GM06990 (cell line): ENCODE data around the gene CABYR.

Experiments used
- DNase-seq: peaks from one replicate; pipeline ENCODE4 v3.0.0-alpha.2; 2011; ENCODE audit not compliant: insufficient read length; ENCODE audit errors: extremely low read depth
- H3K27me3 ChIP-seq: replicated peaks from 2 replicates; pipeline ENCODE4 v1.6.0; 2011; ENCODE audit warnings: low read length; ENCODE audit not compliant: control insufficient read depth, insufficient read depth
- H3K36me3 ChIP-seq: 2 replicates; pipeline ENCODE4 v1.5.1; 2011; ENCODE audit warnings: low read length; ENCODE audit not compliant: control insufficient read depth, insufficient read depth
- H3K4me3 ChIP-seq: replicated peaks from 2 replicates; pipeline ENCODE4 v1.5.1; 2011; ENCODE audit warnings: low read depth, mild to moderate bottlenecking, control low read depth, low read length
- TF ChIP-seq, protein P1 (sequence below): IDR thresholded peaks from 2 replicates; pipeline ENCODE4 v1.5.1; 2011; ENCODE audit warnings: low read length, control low read depth, mild to moderate bottlenecking, inconsistent platforms; ENCODE audit not compliant: insufficient read depth, poor library complexity, severe bottlenecking

The CABYR gene

DNA sequence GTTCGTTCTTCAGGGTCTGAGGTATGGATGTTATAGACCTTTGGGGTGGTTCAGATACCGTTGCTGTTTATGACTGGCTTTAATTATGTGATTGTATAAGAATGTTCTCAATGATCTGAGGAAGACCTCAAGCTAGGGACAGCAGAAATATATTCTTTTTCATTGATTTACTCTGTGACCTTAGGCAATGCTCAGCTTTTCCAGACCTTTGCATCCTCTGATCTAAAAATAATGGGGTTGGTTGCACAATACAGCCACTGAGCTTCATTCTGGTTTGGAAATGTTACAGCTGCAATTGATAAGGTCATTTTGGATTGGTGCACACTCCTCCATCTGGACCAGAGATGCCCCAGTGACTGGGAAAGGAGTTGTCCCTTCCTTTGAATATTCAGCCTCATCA lies 17.2 kb upstream of the CABYR start:
- TF ChIP-seq, protein P1, sequence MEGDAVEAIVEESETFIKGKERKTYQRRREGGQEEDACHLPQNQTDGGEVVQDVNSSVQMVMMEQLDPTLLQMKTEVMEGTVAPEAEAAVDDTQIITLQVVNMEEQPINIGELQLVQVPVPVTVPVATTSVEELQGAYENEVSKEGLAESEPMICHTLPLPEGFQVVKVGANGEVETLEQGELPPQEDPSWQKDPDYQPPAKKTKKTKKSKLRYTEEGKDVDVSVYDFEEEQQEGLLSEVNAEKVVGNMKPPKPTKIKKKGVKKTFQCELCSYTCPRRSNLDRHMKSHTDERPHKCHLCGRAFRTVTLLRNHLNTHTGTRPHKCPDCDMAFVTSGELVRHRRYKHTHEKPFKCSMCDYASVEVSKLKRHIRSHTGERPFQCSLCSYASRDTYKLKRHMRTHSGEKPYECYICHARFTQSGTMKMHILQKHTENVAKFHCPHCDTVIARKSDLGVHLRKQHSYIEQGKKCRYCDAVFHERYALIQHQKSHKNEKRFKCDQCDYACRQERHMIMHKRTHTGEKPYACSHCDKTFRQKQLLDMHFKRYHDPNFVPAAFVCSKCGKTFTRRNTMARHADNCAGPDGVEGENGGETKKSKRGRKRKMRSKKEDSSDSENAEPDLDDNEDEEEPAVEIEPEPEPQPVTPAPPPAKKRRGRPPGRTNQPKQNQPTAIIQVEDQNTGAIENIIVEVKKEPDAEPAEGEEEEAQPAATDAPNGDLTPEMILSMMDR = no peak
- DNase-seq = no peak
- H3K36me3 ChIP-seq = no peaks in the 10 kb centered on the region; the same call in 1 of the 2 replicates
- H3K27me3 ChIP-seq = no peaks in the 10 kb centered on the region
- no peak overlapping the region for H3K4me3 ChIP-seq

DNA sequence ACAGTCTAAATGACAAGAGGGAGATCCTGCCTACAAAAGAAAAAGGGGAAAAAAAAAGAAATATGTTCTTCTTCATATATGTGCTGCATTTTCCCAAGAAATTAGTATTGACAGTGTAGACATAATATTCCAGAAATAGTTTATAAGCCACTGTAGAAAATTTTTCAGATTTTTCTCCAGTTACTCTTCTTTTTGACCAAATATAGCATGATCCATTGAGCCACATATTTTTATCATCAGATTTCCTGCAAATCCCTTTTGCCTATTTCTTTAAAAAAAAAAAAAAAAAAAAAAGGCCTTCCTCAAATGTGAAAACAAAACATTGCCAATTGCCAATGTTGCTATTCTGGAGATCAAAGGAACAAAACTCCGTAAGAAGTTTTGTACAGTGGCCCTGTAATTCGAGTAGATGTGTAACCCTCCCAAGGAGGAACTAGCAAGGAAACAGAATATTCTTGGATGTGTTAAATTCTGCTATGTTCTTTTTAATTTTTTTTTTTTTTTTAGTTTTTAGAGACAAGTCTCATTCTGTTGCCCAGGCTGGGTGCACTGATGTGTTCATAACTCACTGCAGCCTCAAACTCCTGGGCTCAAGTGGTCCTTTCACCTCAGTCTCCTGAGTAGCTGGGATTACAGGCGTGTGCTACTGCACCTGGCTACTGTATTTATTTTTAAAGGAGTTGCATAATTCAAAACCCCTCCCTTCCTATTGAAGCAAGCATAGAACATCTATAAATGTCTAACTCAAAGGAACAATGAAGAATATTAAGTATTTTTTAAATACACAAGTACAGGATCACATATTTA lies 12.5 kb upstream of the CABYR start:
- no peaks in the 10 kb centered on the region; the same call in none of the 2 replicates for H3K36me3 ChIP-seq
- H3K27me3 ChIP-seq = no peaks in the 10 kb centered on the region
- TF ChIP-seq, protein P1 = no peak
- no peak overlapping the region for H3K4me3 ChIP-seq
- no peak for DNase-seq

DNA sequence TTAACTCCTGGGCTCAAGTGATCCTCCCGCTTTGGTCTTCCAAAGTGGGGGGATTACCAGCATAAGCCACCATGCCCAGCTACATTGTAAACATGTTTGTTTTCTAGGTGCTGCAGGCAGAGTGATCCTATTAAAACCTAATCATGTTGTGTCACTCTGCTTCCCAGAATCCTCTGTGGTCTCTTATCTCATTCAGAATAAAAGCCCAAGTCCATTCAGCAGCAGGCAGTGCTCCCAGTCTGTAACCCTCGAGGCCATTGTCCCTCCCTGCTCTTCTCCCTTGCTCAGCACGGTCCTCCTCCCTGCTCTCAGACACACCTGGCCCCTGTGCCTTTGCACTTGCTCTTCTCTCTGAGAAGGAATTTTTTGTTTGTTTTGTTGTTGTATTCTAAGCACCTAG lies 11.1 kb upstream of the CABYR start:
- Histone ChIP-seq H3K27me3 (no peaks in the 10 kb centered on the region), H3K4me3 (no peak overlapping the region), H3K36me3 (no peaks in the 10 kb centered on the region; the same call in none of the 2 replicates)
- TF ChIP-seq, protein P1 = no peak
- no peak for DNase-seq

DNA sequence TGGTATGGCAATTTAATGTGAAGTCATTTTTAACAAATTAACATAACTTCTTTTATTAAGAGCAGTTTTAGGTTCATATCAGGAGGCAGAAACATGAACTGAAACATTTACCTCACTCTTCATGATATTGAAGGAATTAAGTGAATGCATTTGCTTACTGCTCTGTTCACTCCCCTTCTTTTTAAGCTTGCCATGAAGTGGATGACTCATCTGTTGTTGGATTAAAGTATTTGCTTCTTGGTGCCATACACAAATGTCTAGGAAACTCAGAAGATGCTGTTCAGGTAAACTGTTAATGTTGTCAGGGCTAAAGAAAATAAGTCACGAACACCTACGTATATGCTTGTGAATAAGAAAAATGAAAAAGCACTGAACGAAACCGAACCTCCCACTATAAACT lies 10.2 kb upstream of the CABYR start:
- H3K4me3 ChIP-seq = no peak overlapping the region
- TF ChIP-seq, protein P1 = no peak
- no peaks in the 10 kb centered on the region for H3K27me3 ChIP-seq
- no peak for DNase-seq
- H3K36me3 ChIP-seq = no peaks in the 10 kb centered on the region; the same call in none of the 2 replicates

DNA sequence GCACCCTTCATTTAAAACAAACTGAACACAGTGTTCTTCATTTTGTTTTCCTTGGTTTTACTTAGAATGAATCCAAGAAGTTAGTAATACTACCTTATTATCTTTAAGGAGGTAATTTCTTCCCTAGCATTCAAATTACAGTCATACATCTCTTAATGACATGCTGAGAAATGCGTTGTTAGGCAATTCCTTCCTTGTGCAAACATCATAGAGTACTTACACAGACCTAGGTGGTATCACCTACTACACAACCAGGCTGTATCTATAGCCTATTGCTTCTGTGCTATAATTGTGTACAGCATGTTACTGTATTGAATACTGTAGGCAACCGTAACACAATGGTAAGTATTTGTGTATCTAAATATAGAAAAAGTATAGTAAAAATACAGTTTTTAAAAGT lies 8.4 kb upstream of the CABYR start:
- Histone ChIP-seq H3K27me3 (no peaks in the 10 kb centered on the region), H3K4me3 (no peak overlapping the region), H3K36me3 (no peaks in the 10 kb centered on the region; the same call in none of the 2 replicates)
- TF ChIP-seq, protein P1 = no peak
- no peak for DNase-seq
